Nephron (organoid): Measurements from ENCODE around the gene TAAR1.

Experiments used
- H3K27ac Mint-ChIP-seq, 3 experiments: 2 replicates each; pipeline ENCODE4 v1.8.0; 2020; ENCODE audit warnings: mixed read lengths in 3 of 3, mild to moderate bottlenecking in 2 of 3, moderate library complexity in 1 of 3
- H3K27me3 Mint-ChIP-seq: 2 replicates; pipeline ENCODE4 v1.8.0; 2021; ENCODE audit warnings: low read depth, mild to moderate bottlenecking, moderate library complexity, mixed read lengths
- H3K36me3 Mint-ChIP-seq: 2 replicates; pipeline ENCODE4 v1.8.0; 2020; ENCODE audit warnings: low read depth, mixed read lengths
- H3K4me1 Mint-ChIP-seq: 2 replicates; pipeline ENCODE4 v1.8.0; 2020; ENCODE audit warnings: mixed read lengths
- H3K4me3 Mint-ChIP-seq, 3 experiments: 2 replicates each; pipeline ENCODE4 v1.8.0; 2020; ENCODE audit warnings: mild to moderate bottlenecking in 3 of 3, mixed read lengths in 3 of 3, moderate library complexity in 2 of 3
- H3K9me3 Mint-ChIP-seq: 2 replicates; pipeline ENCODE4 v1.8.0; 2020; ENCODE audit warnings: mixed read lengths
- CTCF ChIP-seq, 3 experiments: fragments of 200-600 bp; sonication (generic); IDR thresholded peaks; one replicate each; pipeline ENCODE4 v1.5.0; 2021; ENCODE audit warnings: antibody characterized with exemption in 3 of 3; ENCODE audit not compliant: unreplicated experiment in 3 of 3

The TAAR1 gene

DNA sequence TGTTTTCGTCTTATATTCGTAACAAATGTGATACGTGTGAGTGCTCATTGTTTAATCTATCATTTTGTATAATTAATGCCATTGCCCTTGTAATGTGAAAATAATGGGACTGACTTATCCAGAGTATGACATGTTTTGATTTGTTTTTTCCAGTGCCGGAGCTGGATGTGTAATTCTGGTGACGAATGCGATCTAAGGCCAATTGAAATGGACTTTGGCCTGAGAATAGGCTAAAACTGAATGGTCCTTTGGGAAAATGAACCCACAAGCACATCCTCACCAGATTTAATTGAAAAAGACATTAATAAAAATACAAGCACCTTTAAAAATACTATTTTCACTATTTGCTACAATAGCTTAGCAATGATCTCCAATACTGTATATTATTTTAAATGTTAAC, 62.8 kb downstream of the TAAR1 start:
- Mint-ChIP-seq H3K36me3 (no peaks in the 10 kb centered on the region), H3K27me3 (peaks cover 4% of the 10 kb centered on the region), H3K27ac (no peak overlapping the region), H3K4me1 (no peaks in the 10 kb centered on the region), H3K9me3 (no peaks in the 10 kb centered on the region), H3K4me3 (no peak overlapping the region)
- TF ChIP-seq CTCF (IDR thresholded peaks at IDR 0.05; ENCODE audit: unreplicated experiment in 3 of 3) = no peak
